Measurements from ENCODE around the gene SULT1C2. TPM values are rescaled to one million over a fixed set of nuclear protein-coding genes. Genes with fewer than 3 reads are reported as not detected.

SULT1C2 gene
- total and polyA plus RNA-seq, 9 of the 15 experiments (the other 6 are each of a cell fraction or from before 2014, with no cell fraction given) = 0.22 TPM; not detected in 8

DNA sequence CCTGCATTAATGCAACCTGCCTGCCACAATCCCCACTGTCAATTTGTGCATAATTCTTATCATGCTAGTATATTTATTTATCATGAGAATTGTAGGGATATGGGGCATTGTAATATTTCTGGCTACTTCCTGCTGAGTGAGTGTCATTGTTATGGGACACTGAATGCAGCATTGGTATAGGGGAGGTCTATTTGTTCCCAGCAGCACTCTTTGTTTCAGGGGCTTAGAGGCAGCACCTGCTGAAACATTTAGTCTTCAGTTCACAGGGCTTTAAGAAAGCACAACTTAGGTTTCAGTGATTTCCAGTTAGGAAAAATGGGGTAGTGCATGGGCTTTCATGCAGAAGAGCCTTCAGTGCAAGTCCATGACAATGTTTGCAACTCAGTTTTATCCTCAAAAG lies 25.3 kb upstream of the SULT1C2 start:
- no peak for DNase-seq (ENCODE audit: extremely low read depth in 1 of 4, low spot score in 3 of 4)
- CTCF ChIA-PET (ENCODE audit: low intra/inter-chr PET ratio) = no interaction called here

More for the DNA sequence above, 25.3 kb upstream of the SULT1C2 start:
- Histone ChIP-seq H3K4me1 (replicated peaks in 1 of 2; ENCODE audit: control insufficient read depth in 2 of 2, insufficient read depth in 2 of 2, low read length in 2 of 2) (no peaks in the 10 kb centered on the region), H3K27ac (ENCODE audit: extremely low read depth, low read depth, low read length) (no peak overlapping the region), H3K36me3 (ENCODE audit: control insufficient read depth, insufficient read depth, low read length) (no peaks in the 10 kb centered on the region), H3K9ac (ENCODE audit: insufficient read depth in 1 of 2, low read depth in 2 of 2, low read length in 2 of 2) (no peak overlapping the region), H3K4me3 (no peak overlapping the region), H3K4me2 (ENCODE audit: insufficient read depth, low read length) (no peak overlapping the region), H3K79me2 (ENCODE audit: control insufficient read depth, insufficient read depth, low read length) (no peaks in the 10 kb centered on the region), H3K9me3 (replicated peaks; ENCODE audit: control insufficient read depth, insufficient read depth, low read depth, low read length) (no peaks in the 10 kb centered on the region), H2AFZ (ENCODE audit: low read depth, low read length) (no peak overlapping the region), H3K27me3 (ENCODE audit: control insufficient read depth in 2 of 2, insufficient read depth in 2 of 2, low read length in 2 of 2) (peaks cover 0 to under 1% of the 10 kb centered on the region in 2 experiments; a peak in 1 of 5 replicates), H4K20me1 (replicated peaks; ENCODE audit: control insufficient read depth, insufficient read depth, low read length) (no peaks in the 10 kb centered on the region), H3K9me1 (ENCODE audit: control insufficient read depth, insufficient read depth, low read length) (no peaks in the 10 kb centered on the region)
- in situ Hi-C loops (cut with MboI) (no loop called here), intact Hi-C loops (cut with micrococcal nuclease) (no loop called here)
- POLR2A ChIA-PET = no interaction called here
- FAIRE-seq (no peak), ATAC-seq (no peak)
- TF ChIP-seq RFX5 (IDR thresholded peaks at IDR 0.05; ENCODE audit: low read depth, low read length) (no peak), POU5F1 (IDR thresholded peaks at IDR 0.05; ENCODE audit: borderline replicate concordance, low read depth, low read length, partially characterized antibody) (no peak), SMAD4 (CRISPR knock-in tag; conservative IDR thresholded peaks at IDR 0.05) (no peak), ZNF589 (CRISPR knock-in tag; IDR thresholded peaks at IDR 0.05; ENCODE audit: low read depth) (no peak), SRSF3 (IDR thresholded peaks at IDR 0.05; ENCODE audit: insufficient read depth, low read length) (no peak), MTA1 (IDR thresholded peaks at IDR 0.05; ENCODE audit: borderline replicate concordance) (no peak), CHD2 (IDR thresholded peaks at IDR 0.05; ENCODE audit: low read depth, low read length) (no peak), PHB (CRISPR knock-in tag; IDR thresholded peaks at IDR 0.05) (no peak), PHF20 (IDR thresholded peaks at IDR 0.05; ENCODE audit: partially characterized antibody) (no peak), RAD21 (CRISPR knock-in tag; conservative IDR thresholded peaks at IDR 0.05 in 1 of 2, IDR thresholded peaks at IDR 0.05 in 1 of 2) (no peak), NONO (IDR thresholded peaks at IDR 0.05; ENCODE audit: low read depth in 2 of 2, low read length in 1 of 2) (no peak)
- TF ChIP-seq, protein P1, sequence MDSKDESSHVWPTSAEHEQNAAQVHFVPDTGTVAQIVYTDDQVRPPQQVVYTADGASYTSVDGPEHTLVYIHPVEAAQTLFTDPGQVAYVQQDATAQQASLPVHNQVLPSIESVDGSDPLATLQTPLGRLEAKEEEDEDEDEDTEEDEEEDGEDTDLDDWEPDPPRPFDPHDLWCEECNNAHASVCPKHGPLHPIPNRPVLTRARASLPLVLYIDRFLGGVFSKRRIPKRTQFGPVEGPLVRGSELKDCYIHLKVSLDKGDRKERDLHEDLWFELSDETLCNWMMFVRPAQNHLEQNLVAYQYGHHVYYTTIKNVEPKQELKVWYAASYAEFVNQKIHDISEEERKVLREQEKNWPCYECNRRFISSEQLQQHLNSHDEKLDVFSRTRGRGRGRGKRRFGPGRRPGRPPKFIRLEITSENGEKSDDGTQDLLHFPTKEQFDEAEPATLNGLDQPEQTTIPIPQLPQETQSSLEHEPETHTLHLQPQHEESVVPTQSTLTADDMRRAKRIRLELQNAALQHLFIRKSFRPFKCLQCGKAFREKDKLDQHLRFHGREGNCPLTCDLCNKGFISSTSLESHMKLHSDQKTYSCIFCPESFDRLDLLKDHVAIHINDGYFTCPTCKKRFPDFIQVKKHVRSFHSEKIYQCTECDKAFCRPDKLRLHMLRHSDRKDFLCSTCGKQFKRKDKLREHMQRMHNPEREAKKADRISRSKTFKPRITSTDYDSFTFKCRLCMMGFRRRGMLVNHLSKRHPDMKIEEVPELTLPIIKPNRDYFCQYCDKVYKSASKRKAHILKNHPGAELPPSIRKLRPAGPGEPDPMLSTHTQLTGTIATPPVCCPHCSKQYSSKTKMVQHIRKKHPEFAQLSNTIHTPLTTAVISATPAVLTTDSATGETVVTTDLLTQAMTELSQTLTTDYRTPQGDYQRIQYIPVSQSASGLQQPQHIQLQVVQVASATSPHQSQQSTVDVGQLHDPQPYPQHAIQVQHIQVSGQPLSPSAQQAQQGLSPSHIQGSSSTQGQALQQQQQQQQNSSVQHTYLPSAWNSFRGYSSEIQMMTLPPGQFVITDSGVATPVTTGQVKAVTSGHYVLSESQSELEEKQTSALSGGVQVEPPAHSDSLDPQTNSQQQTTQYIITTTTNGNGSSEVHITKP (IDR thresholded peaks at IDR 0.05; ENCODE audit: partially characterized antibody) = no peak
- no TSS peak for BruUV-seq (replicated peaks)
